SK-MEL-5 (cell line): ENCODE data around the gene MDN1. TPM values are rescaled to one million over a fixed set of nuclear protein-coding genes. Genes with fewer than 3 reads are reported as not detected.

ENCODE experiments used
- DNase-seq: peaks from one replicate; pipeline ENCODE4 v3.0.0-alpha.2; 2016; ENCODE audit warnings: low read depth, low spot score
- in situ Hi-C: cut with HindIII; loops from 2 replicates; pipeline ENCODE4 v1.10.0; 2016; ENCODE audit warnings: low sequenced_read_pairs, high pct_unique_total_duplicates, low pct_unique_long_range_greater_than_20kb
- total RNA-seq: library from RNA; depleted of rRNA; stranded (reverse); fragments of >200 nt; shearing (Covaris generic); gene quantifications from 2 replicates; pipeline ENCODE4 v1.2.3, GENCODE V29; 2014

The MDN1 gene
- total RNA-seq, 1 experiment from 2014 or later = 25.3 TPM

- in situ Hi-C loops = no loop called here
- no peak for DNase-seq
These were observed 134.3 kb downstream of the MDN1 start for GRCh38 chr6:89685311-89685710.

GRCh38 chr6:89682991-89683390, 136.6 kb downstream of the MDN1 start:
- in situ Hi-C loops = no loop called here
- no peak for DNase-seq

- DNase-seq = no peak
- in situ Hi-C loops = no loop called here
These were observed 137.5 kb downstream of the MDN1 start for GRCh38 chr6:89681983-89682564.

- in situ Hi-C loops = no loop called here
- no peak for DNase-seq
These were observed 139.0 kb downstream of the MDN1 start for GRCh38 chr6:89680551-89680950.

- in situ Hi-C loops = no loop called here
- DNase-seq = no peak
These were observed 139.4 kb downstream of the MDN1 start for GRCh38 chr6:89680150-89680549.

GRCh38 chr6:89679215-89680120, 140.1 kb downstream of the MDN1 start:
- in situ Hi-C loops = no loop called here
- DNase-seq = no peak

- no peak for DNase-seq
- in situ Hi-C loops = no loop called here
These were observed 141.1 kb downstream of the MDN1 start for GRCh38 chr6:89678531-89678930.

GRCh38 chr6:89675949-89676748, 143.4 kb downstream of the MDN1 start:
- DNase-seq = no peak
- in situ Hi-C loops = no loop called here

GRCh38 chr6:89670935-89671565, 148.5 kb downstream of the MDN1 start:
- in situ Hi-C loops = no loop called here
- DNase-seq = no peak

GRCh38 chr6:89669002-89669401, 150.6 kb downstream of the MDN1 start:
- no peak for DNase-seq
- in situ Hi-C loops = no loop called here

DNA sequence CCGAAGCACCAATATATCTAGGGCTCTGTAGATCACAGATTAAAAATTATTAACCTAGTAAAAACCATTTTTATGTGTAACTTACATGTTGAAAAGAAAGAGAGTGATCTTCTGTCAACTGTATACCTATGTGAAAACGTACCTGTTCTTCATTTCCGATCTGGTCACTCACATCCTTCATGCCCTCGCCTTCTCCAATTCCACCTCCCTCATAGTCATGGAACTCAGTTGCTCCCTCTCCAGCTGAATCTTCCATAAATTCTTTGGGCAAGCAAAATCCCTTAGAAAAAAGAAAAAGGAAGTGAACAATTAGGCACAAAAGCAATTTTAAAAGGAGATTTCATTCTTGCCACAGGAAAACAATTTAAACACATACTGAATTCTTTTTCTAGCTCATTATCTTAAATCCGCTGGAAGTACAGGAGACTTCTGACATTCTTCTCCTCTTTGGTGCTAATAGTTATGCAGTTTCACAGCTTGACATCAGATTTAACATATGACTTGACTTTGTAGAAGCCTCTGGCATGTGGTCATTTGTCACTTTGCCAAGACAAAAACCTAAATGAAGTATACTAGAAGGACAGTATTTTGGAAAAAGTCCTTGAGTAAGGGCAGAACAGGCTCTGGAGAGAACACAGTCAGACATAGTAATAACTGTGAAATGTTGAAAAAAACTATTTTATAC, 151.6 kb downstream of the MDN1 start:
- DNase-seq = peak; percentile 30
- in situ Hi-C loops = no loop called here

GRCh38 chr6:89662659-89663223, 156.9 kb downstream of the MDN1 start:
- in situ Hi-C loops = no loop called here
- no peak for DNase-seq

DNA sequence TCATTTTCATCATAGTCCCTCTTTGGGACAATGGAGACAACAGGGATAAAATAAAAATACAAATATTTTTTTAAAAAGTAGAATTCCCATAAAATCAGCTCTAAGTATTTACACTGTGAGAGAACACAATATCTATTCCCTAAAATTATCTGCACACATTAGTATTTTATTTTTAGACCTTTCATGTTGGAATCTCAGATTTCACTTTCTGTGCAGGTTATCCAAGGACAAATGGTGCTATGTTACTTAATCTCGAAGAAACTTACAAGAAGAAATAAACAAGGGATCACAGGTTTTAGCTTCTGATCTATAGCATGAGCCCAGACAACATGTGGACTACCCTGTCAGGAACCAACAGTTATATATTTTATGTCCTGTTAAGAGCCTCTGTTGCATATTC, 158.0 kb downstream of the MDN1 start:
- in situ Hi-C loops = no loop called here
- no peak for DNase-seq

GRCh38 chr6:89660981-89661380, 158.6 kb downstream of the MDN1 start:
- in situ Hi-C loops = no loop called here
- DNase-seq = no peak

DNA sequence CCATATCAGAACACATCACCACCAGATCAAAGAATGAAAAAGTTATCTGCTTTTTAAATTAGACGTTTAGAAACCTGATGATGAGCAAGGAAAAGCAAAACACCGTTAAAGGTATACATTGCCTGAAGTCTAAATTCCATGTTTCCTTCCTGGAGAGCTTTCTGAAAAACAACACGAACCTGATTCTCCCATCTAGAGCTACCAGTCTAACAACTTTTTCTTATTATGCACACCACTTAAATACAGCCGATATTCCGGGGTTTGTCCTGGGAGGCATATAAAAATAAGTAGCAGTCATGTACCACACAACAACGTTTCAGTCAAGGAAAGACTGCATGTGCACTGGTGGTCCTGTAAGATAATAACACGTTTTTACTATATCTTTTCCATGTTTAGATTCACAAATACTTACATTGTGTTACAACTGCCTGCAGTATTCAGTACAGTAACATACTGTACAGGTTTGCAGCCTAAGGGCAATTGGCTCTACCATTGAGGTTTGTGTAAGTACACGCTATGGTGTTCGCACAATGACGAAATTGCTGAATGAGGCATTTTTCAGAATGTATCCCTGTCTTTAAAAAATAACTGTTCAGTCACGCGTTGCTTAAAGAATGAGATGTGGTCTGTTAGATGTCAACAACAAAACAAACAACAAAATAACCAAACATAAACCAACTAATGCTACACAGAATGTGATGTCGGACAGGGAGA, 162.0 kb downstream of the MDN1 start:
- in situ Hi-C loops = no loop called here
- DNase-seq = peak; percentile 73

DNA sequence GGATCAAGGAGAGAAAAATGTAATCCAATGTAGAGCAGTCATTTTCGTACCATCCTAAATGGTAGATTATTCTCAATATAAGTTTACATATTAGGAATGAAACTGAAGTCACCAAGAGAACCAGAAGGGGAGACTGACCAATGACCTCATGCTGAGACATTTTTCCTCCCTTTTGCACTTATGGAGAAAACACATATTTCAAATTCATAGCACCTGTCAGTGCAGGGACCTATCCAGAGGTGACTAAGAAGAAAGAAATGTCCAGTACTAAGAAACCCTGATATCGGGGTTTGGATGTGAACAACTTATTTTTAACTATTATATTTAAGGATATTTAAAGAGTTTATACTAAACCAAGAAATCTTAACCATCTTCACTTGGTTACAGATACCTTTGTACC, 164.5 kb downstream of the MDN1 start:
- DNase-seq = no peak
- in situ Hi-C loops = no loop called here

DNA sequence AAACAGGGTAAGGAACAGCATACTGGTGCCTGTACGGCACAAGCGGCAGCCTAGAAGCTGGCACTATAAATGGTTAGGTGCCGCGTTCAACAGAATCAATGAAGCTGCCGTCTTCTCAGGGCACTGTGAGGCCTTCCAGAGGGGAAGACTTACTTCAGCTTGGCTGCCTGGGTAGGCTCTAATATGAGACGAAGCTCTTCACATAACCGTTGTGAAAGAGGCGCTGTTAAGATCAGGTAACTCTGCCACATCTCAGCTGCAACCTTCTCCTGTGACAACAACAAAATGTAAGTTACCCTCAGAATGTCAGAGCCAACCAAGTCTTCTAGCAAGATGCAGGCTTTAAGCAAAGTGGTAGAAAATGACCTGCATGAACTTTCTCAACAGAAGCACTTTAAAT, 169.0 kb downstream of the MDN1 start:
- DNase-seq = no peak
- in situ Hi-C loops = no loop called here
